ENCODE results near the gene USF1. TPM values are rescaled to one million over a fixed set of nuclear protein-coding genes. Genes with fewer than 3 reads are reported as not detected.

USF1 gene
- total RNA-seq, 2 experiments from 2014 or later, result 60.9 to 83.1 TPM

DNA sequence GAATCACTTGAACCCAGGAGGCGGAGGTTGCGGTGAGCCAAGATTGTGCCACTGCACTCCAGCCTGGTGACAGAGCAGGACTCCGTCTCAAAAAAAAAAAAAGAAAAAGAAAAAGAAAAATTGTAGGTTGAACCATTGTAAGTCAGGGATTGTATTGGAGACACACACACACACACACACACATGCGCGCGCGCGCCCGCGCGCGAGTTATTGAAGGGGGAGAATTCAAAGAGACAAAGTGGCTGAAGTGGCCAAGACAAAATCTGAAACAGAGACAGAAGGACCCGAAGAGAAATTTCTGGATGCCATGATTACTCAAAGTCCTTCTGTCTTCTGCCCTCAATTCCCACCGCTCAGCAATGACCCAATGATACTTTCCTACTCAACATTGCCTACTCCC lies 48.7 kb upstream of the USF1 start:
- ChIA-PET CTCF (ENCODE audit: unreplicated experiment) (no interaction called here), POLR2A (interaction anchor here (0.7 kb wide), 1 partner anchor 22 kb away, joined by 6 read pairs; no protein-coding TSS in a partner anchor)
- BruUV-seq (replicated peaks), result no TSS peak
- TF ChIP-seq, protein P1, sequence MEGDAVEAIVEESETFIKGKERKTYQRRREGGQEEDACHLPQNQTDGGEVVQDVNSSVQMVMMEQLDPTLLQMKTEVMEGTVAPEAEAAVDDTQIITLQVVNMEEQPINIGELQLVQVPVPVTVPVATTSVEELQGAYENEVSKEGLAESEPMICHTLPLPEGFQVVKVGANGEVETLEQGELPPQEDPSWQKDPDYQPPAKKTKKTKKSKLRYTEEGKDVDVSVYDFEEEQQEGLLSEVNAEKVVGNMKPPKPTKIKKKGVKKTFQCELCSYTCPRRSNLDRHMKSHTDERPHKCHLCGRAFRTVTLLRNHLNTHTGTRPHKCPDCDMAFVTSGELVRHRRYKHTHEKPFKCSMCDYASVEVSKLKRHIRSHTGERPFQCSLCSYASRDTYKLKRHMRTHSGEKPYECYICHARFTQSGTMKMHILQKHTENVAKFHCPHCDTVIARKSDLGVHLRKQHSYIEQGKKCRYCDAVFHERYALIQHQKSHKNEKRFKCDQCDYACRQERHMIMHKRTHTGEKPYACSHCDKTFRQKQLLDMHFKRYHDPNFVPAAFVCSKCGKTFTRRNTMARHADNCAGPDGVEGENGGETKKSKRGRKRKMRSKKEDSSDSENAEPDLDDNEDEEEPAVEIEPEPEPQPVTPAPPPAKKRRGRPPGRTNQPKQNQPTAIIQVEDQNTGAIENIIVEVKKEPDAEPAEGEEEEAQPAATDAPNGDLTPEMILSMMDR (conservative IDR thresholded peaks at IDR 0.05; ENCODE audit: low read length), result no peak
- no peak for TF ChIP-seq EZH2phosphoT487 (IDR thresholded peaks at IDR 0.05; ENCODE audit: borderline replicate concordance, low read depth, low read length)
- DNase-seq (ENCODE audit: low spot score), result no peak
- Histone ChIP-seq H4K20me1 (ENCODE audit: insufficient read depth, low read length) (no peaks in the 10 kb centered on the region), H3K79me2 (ENCODE audit: insufficient read depth, low read depth, low read length) (no peaks in the 10 kb centered on the region), H3K27ac (ENCODE audit: low read depth, low read length, poor library complexity, severe bottlenecking) (no peak overlapping the region), H3K36me3 (ENCODE audit: insufficient read depth, low read length) (peaks cover 8% of the 10 kb centered on the region; the same call in 1 of the 2 replicates), H2AFZ (ENCODE audit: low read length) (no peak overlapping the region), H3K9me3 (ENCODE audit: low read length) (no peaks in the 10 kb centered on the region), H3K4me2 (ENCODE audit: low read length) (no peak overlapping the region), H3K4me1 (ENCODE audit: insufficient read depth, low read length, poor library complexity, severe bottlenecking) (peaks cover 29% of the 10 kb centered on the region), H3K4me3 (ENCODE audit: low read depth, low read length, poor library complexity, severe bottlenecking) (no peak overlapping the region), H3K9me2 (ENCODE audit: insufficient read depth, low read length) (no peaks in the 10 kb centered on the region)
- intact Hi-C loops (cut with micrococcal nuclease; ENCODE audit: unreplicated experiment), result loop anchor here (10.0 kb wide), 1 partner anchor 260 kb away; no protein-coding TSS in a partner anchor

DNA sequence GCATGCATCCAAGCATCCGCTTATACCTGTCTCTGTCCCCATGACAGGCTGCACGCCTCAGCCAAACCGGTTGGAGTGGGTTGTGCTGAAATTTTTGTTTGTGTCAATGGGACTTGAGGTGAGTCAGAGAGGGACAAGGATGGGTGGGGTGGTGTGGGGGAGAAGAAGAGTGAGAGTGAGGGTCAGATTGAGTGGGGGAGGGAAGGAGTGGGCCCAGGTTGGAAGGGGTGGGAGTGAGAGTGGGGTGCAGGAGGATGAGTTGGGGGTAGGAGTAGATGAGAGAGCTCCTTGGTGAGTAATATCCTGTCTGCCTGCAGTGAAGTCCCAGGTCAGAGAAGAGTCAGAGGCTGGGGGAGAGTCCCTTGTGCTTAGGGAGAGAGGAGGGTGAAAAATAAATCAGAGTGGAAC lies 46.8 kb upstream of the USF1 start:
- no peak for TF ChIP-seq EZH2phosphoT487 (IDR thresholded peaks at IDR 0.05; ENCODE audit: borderline replicate concordance, low read depth, low read length)
- TF ChIP-seq, protein P1 (conservative IDR thresholded peaks at IDR 0.05; ENCODE audit: low read length), result no peak
- Histone ChIP-seq H3K36me3 (ENCODE audit: insufficient read depth, low read length) (no peaks in the 10 kb centered on the region), H4K20me1 (ENCODE audit: insufficient read depth, low read length) (no peaks in the 10 kb centered on the region), H3K4me1 (ENCODE audit: insufficient read depth, low read length, poor library complexity, severe bottlenecking) (peaks cover 14% of the 10 kb centered on the region), H3K27ac (ENCODE audit: low read depth, low read length, poor library complexity, severe bottlenecking) (no peak overlapping the region), H3K9me3 (ENCODE audit: low read length) (no peaks in the 10 kb centered on the region), H3K4me3 (ENCODE audit: low read depth, low read length, poor library complexity, severe bottlenecking) (no peak overlapping the region), H3K9me2 (ENCODE audit: insufficient read depth, low read length) (no peaks in the 10 kb centered on the region), H3K79me2 (ENCODE audit: insufficient read depth, low read depth, low read length) (no peaks in the 10 kb centered on the region), H2AFZ (ENCODE audit: low read length) (no peak overlapping the region), H3K4me2 (ENCODE audit: low read length) (no peak overlapping the region)
- BruUV-seq (replicated peaks), result no TSS peak
- intact Hi-C loops (cut with micrococcal nuclease; ENCODE audit: unreplicated experiment), result loop anchor here (10.0 kb wide), 1 partner anchor 258 kb away; no protein-coding TSS in a partner anchor
- ChIA-PET POLR2A (no interaction called here), CTCF (ENCODE audit: unreplicated experiment) (no interaction called here)
- no peak for DNase-seq (ENCODE audit: low spot score)

DNA sequence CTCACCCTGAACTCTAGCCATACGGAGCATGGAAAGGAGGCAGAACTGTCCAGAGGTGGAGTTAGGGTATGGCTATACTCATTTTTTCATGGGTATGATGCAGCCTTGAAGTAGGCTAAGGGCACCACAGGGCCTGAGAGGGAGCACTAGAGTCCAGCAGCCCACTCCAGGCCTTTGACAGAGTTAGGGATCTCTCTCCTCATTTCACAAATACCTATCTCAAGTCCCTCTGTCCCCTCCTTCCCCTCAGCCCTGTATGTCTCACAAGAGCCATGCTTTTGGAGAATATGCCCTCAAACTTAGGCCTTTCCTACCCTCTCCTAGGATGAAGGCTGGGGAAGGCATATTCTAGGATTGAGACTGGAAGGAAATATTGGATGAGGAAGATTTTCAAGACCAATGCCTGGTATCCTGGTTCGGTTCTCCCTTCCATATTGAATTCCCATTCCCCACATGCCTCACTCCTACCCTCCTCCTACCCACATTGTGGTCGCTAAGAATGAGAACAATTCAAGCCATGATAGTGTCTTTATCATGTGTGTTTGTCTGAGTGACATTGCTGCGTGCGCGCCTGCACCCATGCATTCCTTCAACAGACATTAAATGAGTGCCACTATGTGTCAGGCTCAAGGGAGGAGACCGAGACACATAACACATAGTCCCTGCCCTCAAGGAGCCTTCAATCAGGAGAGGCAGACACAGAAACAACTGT lies 46.2 kb upstream of the USF1 start:
- no peaks in the 10 kb centered on the region for H3K36me3 ChIP-seq (ENCODE audit: insufficient read depth, low read length)
- no peaks in the 10 kb centered on the region for H4K20me1 ChIP-seq (ENCODE audit: insufficient read depth, low read length)
- H3K9me2 ChIP-seq (ENCODE audit: insufficient read depth, low read length), result no peaks in the 10 kb centered on the region
- ChIA-PET CTCF (ENCODE audit: unreplicated experiment) (no interaction called here), POLR2A (no interaction called here)
- no peaks in the 10 kb centered on the region for H3K9me3 ChIP-seq (ENCODE audit: low read length)
- no peak overlapping the region for H2AFZ ChIP-seq (ENCODE audit: low read length)
- H3K27ac ChIP-seq (ENCODE audit: low read depth, low read length, poor library complexity, severe bottlenecking), result no peak overlapping the region
- no peak overlapping the region for H3K4me3 ChIP-seq (ENCODE audit: low read depth, low read length, poor library complexity, severe bottlenecking)
- no peak overlapping the region for H3K4me2 ChIP-seq (ENCODE audit: low read length)
- intact Hi-C loops (cut with micrococcal nuclease; ENCODE audit: unreplicated experiment), result loop anchor here (10.0 kb wide), 1 partner anchor 257 kb away; no protein-coding TSS in a partner anchor
- H3K4me1 ChIP-seq (ENCODE audit: insufficient read depth, low read length, poor library complexity, severe bottlenecking), result peaks cover 9% of the 10 kb centered on the region
- TF ChIP-seq, protein P1 (conservative IDR thresholded peaks at IDR 0.05; ENCODE audit: low read length), result no peak
- no peak for TF ChIP-seq EZH2phosphoT487 (IDR thresholded peaks at IDR 0.05; ENCODE audit: borderline replicate concordance, low read depth, low read length)
- BruUV-seq (replicated peaks), result no TSS peak
- no peaks in the 10 kb centered on the region for H3K79me2 ChIP-seq (ENCODE audit: insufficient read depth, low read depth, low read length)
- no peak for DNase-seq (ENCODE audit: low spot score)
